Measurements from ENCODE around the gene RTN3.
"Not testable (repeated sequence)": the region's sequence is repeated elsewhere in the genome, so short reads cannot be mapped to it uniquely, and the experiment has no call there.

RTN3 gene

DNA sequence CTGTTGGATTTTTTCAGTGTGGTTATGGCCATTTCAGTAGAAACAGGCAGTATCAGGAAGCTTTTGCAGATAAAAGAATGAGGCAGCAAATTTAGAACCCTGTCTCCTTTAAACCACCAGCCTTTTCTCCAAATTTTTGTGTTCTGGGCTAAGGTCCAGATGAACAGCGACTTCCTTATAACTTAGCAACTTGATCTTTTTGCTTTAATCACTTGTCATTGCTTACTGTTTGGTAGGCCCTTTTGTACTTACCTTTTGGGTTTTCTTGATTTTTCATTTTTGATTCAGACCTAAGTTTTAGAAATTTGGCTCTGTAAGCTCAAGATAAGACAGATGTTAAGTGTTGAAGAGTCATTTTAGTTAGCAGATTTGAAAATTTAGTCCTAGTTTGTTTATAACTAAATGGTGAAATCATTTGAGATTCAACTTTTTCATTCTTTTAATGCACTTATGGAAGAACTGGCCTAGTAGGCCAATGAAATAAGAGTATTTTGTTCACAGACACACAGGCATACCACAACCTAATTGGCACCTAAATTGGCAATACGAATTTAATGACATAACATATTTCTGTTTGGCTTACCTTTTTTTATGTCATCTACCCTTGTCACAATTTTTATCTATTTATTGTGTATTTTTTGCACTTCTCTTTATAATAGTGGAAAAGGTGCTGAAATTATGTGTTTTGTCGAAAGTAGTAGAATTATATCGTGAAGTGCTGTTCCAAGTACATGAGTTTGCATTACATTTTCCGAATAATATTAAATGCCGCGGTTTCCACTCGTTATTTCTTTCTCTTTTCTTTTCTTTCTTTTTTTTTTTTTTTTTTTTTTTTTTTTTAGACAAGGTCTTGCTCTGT lies 2.1 kb downstream of the RTN3 start:
- DNase-seq (ENCODE audit: low read depth): no peak

DNA sequence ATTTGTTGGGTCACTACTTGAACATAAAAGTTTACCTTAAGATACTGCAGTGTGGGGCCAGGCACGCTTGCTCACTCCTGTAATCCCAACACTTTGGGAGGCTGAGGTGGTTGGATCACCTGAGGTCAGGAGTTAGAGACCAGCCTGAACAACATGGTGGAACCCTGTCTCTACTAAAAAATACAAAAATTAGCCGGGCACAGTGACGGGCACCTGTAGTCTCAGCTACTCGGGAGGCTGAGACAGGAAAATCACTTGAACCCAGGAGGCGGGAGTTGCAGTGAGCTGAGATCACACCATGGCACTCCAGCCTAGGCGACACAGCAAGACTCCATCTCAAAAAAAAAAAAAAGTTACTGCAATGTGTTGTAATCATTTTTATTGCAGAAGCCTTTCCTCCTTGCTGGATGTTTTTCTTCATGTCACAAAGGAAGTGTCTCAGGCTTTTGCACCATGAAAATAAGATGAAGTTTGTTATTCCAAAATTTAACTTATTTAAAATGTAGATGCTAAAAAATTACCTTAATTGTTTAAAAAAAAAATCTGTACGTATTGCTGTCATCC lies 3.9 kb downstream of the RTN3 start:
- DNase-seq (ENCODE audit: low read depth): not testable (repeated sequence)

DNA sequence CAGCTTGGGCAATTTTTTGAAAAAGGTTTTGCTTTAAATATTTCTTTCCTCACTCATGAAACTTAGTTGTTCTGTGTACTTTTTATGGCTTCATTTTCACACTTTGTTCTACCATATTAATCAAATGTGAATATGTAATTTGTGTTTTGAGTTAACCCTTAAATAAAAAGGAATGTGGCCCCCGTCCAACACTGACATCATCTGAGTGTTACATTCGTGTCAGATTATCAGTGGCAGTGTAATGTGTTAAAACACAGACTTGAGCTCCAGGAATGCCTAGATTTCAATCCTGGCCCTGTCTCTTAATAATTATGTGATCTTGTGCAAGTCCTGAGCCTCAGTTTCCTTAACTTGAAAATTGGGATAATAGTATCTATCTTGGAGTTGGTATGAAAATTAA lies 5.6 kb downstream of the RTN3 start:
- DNase-seq (ENCODE audit: low read depth): no peak

DNA sequence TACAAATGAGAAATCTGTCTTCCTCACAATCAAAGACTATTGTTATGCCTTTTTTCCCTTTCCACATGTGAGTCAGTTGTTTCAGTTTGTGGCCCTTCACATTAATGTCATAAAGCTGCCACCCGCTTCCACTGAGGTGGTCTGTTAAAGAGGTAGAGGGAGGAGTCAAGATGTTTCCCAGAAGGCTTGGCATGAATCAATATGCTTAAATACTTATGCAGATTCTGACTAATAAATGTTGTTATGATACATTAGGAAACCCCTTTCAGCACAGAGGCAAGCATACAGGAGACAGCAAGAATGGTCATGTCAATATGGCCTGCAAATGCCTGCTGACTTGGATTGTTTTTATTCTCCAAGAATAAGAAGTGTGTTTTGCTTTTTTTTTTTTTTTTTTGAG lies 6.5 kb downstream of the RTN3 start:
- no peak for DNase-seq (ENCODE audit: low read depth)

DNA sequence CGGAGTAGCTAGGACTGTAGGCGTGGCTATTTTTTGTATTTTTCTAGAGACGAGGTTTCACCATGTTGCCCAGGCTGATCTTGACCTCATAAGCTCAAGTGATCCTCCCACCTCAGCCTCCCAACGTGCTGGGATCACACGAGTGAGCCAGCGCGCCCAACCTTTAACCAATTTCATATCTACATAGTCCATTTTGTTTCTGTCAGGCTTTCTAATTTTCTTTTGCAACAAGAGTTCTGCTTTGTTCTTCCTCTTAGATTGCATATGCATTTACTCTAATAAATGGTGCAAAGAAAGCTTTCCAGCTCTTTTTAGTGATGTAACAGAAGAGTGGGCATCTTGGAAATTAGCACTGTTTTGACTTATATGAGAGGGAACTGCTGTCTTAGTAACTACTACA lies 13.3 kb downstream of the RTN3 start:
- DNase-seq (ENCODE audit: low read depth): no peak

DNA sequence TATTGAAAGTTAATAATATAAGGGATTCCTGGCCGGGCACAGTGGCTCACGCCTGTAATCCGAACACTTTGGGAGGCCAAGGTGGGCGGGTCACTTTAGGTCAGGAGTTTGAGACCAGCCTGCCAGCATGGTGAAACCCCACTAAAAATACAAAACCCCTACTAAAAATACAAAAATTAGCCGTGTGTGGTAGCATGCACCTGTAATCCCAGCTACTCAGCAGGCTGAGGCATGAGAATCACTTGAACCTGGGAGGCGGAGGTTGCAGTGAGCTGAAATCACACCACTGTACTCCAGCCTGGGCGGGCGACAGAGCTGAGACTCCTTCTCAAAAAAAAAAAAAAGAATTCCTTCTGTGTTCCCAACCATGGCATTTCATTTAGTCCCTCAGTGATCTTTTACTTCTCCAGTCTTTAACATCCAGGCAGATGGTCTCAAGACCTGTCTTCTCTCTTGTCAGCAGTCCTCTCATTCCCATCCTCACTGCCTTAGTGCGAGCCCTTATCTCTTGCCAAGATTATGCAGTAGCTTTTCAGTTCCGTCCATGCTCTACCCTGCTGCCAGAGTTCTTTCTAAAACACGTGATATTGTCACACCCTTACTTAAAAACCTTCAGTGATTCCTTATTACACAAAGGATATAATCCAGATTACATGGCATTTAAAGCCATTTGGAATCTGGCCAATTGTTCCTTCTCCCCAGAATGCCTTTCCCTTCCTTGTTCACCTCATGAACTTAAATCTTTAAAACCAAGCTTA lies 17.9 kb downstream of the RTN3 start:
- no peak for DNase-seq (ENCODE audit: low read depth)

DNA sequence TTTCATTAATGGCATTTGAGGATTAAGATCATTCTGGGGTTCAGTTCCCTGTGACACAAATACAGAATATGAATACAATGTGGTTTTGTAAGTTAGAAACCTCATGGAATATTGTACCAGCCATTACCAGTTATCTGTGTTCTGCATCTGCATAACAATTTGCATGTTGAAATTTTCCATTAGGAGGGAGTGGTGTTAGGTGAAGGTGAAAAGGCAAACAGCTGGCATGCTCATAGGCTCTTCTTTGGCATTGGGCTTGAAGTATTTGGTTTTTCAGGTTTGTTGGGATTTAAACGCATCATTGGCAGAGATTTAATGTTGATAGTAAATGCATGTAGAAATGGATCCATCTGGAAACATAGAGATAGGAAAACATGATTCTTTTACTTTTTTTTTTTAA lies 18.6 kb downstream of the RTN3 start:
- DNase-seq (ENCODE audit: low read depth): no peak

DNA sequence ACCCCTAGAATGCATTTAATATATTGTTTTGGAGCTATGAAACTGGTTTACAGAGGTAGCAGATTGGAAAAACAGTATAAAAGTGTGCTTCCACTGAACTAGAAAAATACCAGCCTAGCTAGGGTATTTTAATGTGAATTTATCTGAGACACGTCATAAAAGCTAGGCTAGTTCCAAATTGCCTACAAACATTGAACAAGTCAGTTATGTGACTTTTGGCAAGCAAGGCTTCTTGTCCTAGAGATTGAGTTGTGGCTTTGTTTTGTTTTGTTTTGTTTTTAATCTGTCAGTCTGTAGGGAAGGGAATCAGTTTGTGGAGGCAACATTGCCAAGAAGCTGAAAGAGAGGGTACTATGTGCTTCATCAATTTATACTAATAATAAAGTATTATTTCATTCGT lies 24.2 kb downstream of the RTN3 start:
- DNase-seq (ENCODE audit: low read depth): no peak

DNA sequence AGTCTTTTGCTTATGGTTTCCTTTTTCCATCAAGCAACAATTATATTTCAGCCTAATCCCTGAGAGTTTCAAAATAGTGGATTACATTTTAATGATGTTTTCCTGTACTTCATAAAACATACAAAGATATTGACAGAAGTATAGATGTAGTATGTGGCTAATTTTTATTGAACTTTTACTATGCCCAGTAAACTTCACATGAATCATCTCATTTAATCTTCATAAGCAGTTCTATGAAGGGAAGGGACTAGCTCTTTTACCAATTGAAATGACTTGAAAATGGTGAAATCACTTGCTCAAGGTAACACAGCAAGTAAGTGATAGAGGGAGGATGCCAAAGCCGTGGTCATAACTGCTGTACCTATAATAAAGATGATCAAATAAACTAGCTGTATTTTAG lies 27.5 kb downstream of the RTN3 start:
- no peak for DNase-seq (ENCODE audit: low read depth)

DNA sequence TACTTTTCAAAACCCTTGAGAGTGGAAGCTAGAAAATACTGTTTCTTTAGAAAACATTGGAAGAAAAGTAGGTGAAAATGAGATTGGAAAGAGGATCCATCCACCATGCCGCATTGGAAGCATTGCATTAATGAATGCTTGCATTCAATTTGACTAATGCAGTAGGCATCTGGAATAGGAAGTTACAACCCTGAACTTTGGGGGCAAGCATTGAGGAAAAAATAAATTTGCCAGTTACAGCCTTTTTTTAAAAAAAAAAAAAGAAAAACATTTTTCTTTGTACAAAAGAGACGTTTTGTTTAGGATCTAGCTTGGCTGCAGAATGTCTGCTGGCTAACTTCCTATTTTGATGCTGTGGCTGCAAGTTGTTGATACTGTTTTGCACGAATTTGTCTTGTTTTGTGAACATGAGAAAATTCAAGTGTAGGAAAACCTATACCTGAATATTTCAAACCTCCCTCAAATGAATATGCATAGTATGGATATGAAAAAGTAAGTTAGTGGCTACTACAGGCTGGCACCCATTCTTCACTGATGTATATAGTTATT lies 28.1 kb downstream of the RTN3 start:
- DNase-seq (ENCODE audit: low read depth): no peak

DNA sequence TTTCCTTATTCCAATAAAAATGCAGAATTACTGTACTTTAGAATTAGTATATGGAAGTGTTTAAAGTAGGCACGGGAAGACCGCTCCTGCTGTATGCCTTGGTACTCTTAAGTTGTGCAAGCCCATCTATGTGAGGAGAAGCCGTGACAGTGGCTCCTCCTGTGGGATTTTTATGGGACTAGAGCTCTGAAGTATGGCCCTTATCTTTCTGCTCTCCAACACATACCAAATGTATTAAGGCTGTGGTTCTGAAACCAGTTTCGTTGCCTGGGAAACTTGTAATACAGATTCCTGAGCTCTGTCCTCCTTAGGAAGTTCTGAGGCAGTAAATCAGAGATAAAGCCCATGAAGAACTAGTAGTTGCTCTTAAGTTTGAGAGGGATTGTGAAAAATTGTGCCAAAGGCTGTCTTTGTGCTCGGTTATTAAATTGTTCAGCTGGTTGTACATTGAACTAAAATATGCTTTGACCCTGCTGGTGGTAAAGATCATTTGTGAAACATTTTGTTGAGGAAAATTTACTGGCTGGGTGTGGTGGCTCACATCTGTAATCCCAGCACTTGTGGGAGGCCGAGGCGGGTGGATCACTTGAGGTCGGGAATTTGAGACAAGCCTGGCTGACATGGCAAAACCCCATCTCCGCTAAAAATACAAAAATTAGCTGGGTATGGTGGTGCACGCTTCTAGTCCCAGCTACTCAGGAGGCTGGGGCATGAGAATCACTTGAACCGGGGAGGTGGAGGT lies 29.3 kb downstream of the RTN3 start:
- DNase-seq (ENCODE audit: low read depth): no peak

DNA sequence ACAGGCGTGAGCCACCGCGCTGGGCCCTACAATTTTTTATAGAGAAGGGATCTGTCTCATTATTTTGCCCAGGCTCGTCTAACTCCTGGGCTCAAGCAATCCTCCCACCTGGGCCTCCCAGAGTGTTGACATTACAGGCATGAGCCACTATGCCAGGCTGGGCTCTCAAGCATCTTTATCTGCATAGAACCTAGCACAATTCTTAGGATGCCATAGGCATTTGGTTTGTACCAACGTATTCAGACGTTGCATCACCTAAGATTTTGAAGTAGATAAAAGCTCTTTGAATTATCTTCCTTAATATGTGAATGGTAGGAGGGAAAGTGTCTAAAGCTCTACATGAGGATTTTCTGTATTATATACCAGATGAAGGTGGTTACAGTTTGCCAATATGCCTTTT lies 30.5 kb downstream of the RTN3 start:
- no peak for DNase-seq (ENCODE audit: low read depth)

DNA sequence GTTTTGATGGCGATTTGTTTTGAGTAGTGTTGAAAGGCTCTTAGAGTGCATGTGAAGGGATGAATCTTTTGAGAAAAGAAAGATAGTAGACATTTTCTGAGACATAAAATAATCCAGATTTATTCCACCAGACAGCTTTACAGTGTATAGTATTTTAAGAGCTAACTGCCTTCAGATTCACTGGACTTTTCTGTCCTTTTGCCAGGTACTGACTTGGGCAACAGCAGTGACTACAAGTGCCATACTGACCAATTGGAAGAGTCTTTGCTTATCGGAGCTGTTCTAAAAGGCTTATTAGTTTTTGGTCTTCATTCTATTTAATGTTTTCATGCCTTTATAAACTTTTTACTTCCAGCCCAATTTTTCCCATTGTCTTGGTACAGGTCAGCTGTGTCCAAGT lies 32.5 kb downstream of the RTN3 start:
- no peak for DNase-seq (ENCODE audit: low read depth)

DNA sequence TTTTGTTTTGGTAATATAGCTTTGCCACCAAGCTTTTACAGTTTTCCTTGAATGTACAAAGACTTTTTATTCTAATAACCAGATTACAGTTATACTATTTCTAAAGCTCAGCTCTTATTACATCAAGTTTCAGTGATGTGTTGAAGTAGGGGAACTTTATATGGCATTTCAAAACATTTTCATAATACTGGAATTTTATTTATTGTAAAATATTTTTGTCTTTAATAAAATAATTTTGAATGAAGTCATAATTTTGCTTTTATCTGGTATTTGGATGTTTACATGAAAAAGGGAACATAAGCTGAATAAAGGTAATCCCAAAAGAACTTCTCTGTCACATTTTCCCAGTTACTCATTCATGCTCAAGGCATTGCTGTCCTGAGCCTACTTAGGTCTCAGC lies 34.7 kb downstream of the RTN3 start:
- no peak for DNase-seq (ENCODE audit: low read depth)

DNA sequence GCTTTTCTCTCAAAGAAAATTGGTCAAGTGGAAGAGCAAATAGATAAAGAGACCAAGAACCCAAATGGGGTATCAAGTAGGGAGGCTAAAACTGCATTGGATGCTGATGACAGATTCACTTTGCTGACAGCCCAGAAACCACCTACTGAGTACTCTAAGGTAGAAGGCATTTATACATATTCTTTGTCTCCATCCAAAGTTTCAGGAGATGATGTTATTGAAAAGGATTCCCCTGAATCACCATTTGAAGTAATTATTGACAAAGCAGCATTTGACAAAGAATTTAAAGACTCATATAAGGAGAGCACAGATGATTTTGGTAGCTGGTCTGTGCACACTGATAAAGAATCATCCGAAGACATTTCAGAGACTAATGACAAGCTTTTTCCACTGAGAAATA lies 37.7 kb downstream of the RTN3 start:
- DNase-seq (ENCODE audit: low read depth): no peak

DNA sequence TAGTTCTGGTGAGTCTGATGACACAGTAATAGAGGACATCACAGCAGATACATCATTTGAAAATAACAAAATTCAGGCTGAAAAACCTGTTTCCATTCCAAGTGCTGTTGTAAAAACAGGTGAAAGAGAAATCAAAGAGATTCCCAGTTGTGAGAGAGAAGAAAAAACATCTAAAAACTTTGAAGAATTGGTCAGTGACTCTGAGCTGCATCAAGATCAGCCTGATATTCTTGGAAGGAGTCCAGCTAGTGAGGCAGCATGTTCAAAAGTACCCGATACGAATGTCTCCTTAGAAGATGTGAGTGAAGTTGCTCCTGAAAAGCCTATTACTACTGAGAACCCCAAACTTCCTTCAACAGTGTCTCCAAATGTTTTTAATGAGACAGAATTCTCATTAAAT lies 38.7 kb downstream of the RTN3 start:
- no peak for DNase-seq (ENCODE audit: low read depth)

DNA sequence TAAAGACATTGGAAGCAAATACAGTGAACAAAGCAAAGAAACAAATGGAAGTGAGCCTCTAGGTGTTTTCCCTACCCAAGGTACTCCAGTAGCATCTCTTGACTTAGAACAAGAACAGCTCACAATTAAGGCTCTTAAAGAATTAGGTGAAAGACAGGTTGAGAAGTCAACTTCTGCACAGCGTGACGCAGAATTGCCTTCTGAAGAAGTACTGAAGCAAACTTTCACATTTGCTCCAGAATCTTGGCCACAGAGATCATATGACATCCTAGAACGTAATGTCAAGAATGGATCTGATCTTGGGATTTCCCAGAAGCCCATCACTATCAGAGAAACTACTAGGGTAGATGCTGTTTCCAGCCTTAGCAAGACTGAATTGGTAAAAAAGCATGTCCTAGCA lies 39.3 kb downstream of the RTN3 start:
- DNase-seq (ENCODE audit: low read depth): no peak

DNA sequence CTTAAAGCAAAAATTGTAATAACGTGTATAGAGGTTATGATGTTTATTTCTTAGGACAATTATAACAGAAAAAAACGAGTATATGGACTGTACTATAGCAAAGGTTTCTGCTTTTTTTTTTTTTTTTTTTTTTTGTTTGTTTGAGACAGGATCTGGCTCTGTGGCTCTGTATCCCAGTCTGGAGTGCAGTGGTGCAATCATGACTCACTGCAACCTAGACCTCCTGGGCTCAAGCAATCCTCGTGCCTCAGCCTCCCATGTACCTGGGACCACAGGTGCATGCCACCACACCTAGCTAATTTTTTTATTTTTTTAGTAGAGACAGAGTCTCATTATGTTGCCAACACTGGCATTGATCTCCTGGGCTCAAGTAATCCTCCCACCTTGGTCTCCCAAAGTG lies 48.0 kb downstream of the RTN3 start:
- DNase-seq (ENCODE audit: low read depth): no peak

DNA sequence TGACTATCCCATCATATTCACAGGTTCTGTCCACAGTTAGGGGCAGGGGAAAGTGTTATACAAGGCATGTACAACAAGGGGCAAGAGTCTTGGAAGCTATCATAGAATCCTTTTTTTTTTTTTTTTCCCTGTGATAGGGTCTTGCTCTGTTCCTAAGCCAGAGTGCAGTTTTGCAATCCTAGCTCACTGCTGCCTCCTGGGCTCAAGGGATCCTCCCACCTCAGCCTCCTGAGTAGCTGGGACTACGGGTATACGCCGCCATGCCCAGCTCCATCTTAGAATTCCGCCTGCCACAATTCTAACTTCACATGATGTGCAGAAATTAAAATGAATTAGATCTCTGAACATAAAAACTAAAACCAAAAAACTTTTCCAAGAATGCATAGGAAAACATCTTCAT lies 55.6 kb downstream of the RTN3 start:
- DNase-seq (ENCODE audit: low read depth): no peak

DNA sequence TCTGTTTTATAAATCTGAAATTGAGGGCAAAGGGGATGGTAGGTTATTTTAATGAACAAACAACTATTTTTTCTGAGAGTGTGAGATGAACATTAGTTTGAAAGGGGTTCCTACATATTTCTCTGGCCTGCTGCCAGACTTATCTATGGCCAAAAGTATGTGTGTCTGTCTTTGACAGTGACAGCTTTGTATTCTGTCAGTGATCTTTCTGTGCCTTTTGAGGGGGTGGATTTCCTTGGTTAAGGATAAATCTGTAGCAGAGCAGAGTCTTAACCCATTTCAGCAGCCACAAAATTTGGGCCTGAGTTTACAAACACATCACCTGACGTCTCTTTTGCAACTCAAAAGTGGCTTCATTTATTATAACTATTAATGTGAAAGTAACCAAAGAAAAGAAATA lies 56.4 kb downstream of the RTN3 start:
- DNase-seq (ENCODE audit: low read depth): no peak

DNA sequence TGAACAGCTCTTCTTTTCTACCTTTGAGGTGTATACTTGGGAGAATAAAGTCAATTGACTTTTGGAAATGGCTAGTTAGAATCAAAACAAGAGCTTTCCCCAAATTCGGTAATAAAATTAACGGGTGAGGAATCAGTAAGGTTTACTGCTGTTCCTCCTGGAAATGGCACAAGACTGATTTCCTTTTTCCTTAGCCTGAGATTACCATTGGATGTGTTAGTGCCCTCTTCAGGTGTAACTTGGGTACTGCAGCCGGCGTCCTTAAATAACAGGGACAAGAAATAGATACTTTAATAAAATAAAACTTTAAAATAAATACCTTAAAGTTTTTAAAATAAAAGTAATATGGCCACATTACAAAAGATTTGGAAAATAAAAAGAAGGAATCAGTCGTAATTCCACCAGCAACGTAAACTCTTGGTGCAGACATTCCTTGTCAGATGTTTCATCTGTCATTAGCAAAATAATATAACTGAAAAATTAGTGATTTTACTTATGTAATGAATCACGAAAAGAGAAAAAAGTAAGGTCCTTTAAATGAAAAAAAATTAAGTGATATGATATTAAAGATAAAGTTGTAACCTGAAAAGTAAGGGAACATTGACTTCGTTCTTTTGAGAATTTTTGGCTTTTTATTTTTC lies 57.5 kb downstream of the RTN3 start:
- peak; percentile 12 for DNase-seq (ENCODE audit: low read depth)
